Measurements from ENCODE around the gene VSTM2L.
"Not testable (repeated sequence)": the region's sequence is repeated elsewhere in the genome, so short reads cannot be mapped to it uniquely, and the experiment has no call there.

Gene VSTM2L, protein sequence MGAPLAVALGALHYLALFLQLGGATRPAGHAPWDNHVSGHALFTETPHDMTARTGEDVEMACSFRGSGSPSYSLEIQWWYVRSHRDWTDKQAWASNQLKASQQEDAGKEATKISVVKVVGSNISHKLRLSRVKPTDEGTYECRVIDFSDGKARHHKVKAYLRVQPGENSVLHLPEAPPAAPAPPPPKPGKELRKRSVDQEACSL

GRCh38 chr20:37902504-37903313 lies at the start of gene VSTM2L:
Gene VSTM2L (plus strand): TSS chr20:37903127. CDS start chr20:37903351, 224 bp downstream.
- no peak for DNase-seq (ENCODE audit: low read depth)

DNA sequence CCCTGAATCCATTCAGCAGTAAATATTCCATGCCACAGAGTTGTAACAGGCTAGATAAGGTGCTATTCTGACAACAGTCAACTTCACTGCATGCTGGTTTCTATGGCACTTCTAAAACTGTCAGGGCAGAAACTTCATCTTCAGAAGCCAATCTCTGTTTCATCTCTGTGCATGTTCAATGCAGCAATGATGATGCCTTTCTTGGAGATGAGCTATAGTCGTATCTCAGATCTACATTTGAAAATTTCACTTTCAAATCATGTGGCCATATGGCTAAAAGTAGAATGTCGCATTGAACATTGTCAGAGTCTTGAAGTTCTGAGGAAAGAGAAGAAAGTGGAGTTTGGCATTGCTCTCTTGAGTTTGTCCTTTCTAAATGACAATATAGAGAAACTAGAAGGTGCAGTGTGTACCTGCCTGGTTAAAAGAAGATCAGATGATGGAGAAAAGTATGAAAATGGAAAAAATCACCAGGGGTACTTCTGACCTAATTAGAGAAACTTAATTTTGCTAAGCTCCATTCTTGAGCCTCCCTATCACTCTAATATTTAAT lies 49.0 kb upstream of the VSTM2L start:
- no peak for DNase-seq (ENCODE audit: low read depth)

- not testable (repeated sequence) for DNase-seq (ENCODE audit: low read depth)
Observed at GRCh38 chr20:37856034-37856433, 46.9 kb upstream of the VSTM2L start.

DNA sequence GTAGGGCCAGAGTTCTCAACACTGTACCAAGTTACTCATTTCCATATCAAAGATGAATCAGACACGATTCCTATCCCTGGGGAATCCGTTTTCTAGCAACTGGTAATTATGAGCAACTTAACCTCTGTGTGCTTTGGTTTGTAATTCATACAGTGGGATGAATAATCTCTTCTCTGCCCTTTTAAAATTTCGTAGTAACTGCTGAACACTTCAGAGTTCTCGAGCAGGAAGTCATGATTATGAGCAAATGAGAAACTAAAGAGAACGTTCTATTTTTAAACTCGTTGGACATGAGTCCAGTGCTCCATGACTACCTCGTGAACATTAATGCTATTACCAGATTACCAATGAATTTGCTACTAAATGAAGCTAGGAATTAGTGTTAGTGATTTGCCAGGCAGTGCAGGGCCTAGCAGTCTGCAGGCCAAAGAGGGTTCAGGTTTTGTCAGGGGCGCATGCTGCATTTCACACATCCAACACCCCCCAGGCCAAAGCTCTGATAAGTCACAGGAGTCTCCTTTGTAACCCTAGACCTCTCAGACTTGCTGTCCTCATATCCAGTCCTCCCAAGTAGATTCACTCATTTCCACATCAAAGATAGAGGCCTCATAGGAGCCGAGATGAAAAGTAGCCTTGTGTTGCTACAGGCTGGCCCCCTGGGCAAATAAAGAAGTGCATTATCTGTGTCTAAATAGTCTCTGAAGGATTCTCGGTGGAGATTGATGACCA lies 45.8 kb upstream of the VSTM2L start:
- no peak for DNase-seq (ENCODE audit: low read depth)

DNA sequence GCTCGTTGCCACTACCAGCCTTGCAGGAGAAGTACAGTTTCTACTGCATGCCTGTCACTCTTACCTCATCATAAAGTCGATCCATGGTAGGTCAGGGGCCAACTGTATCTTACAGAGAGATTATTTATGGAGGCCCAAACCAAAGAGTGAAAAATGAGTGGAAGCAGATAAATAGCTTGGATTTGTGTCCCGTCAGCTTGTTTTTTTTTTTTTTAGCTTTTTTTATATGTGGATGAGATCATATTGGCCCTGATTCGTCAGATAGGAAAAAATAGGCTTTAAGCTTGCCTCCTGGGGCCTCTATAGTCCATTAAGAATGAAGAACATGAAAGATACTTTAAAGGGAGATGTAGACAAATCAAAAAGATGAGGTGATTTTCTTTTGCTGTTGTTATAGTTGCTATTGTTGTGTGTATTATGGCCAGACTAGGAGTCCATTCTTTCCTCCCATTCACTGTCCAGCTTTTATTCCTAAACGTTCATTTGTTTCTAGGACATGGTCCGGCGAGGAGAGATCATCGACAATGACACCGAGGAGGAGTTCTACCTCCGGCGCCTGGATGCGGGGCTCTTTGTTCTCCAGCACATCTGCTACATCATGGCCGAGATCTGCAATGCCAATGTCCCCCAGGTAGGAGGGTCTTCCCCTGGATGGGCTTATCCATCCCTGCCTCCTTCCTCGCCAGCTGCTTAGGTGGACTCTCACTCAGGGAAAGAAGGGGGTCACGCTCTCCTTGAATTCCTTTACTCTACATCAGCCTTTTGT lies 43.3 kb upstream of the VSTM2L start:
- DNase-seq (ENCODE audit: low read depth) = no peak

DNA sequence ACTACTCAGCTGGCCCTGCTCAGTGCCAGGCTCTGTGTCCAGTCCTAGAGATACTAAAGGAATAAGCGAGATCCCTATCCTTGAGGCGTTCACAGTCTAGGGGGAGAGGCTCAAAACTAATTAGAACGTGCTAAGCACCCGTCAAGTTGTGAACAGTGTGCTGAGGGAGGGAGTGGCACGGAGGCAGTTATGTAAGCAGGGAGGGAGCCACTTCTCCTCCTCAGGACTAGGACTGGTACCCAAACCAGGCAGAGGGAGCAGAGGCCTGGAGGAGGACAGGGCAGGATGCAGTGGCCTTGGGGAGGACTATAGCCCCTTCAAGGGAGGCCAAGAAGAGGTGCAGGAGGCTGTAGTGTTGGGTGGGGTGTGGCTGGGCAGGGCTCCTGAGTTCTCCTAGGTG lies 39.6 kb upstream of the VSTM2L start:
- no peak for DNase-seq (ENCODE audit: low read depth)

DNA sequence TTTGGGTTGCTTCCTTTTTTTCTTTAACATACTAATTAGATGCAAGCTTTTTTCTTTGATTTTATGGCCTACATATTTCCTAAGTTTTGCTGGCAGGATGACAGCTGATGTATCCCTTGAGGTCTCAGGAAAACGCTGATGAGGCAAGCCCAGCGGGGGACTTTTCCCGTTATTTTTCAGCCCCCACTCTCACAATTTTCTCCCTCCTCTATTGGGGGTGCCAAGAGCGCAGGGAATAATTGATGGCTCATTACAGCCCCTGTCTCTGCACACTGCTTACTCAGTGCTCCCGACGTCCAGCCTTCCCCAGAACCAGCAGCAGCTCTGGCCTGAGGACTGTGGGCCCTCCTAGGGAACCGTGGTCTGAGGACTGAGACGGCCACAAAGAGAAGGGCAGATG lies 38.6 kb upstream of the VSTM2L start:
- no peak for DNase-seq (ENCODE audit: low read depth)

- DNase-seq (ENCODE audit: low read depth) = no peak
Observed at GRCh38 chr20:37866051-37866450, 36.9 kb upstream of the VSTM2L start.

DNA sequence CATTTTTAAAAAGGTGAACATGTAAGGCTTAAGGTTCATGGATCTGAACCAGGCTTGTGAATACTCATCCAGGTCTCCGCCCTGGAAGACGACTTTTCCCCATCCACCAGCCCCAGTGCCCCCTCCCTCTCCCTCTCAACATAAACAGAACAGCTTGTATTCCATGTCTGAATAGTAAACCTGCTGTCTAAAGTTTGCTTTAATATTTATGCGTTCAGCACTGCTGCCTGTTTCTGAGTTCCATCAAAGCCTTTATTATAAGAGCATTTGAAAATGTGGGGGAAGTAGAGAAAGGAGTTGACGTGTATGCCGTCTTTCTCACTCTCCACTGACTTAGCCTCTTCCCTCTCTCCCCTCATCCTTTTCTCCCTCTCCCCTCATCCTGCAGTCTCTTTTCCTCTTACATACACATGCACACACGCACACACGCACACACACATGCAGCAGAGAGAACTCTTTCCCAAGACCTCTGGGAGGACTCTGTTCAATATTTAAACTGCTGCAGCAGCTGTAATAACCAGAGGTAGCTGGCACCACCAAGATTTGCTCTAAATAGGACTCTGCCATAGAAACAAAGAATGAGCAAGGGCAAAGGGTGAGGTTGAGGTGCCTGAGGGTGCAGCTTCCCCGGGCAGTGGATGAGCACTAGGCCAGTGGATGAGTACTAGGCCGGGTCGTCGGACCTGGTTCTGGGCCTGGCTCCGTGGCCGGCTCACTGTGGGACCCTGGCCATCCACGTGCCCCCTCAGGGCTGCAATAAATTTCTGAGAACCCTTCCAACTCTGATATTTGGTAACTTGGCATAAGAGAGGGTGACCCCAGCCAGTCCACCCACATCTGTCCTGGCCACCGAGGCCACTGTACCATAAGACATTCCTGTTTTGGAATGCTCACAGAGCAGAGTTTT lies 35.4 kb upstream of the VSTM2L start:
- no peak for DNase-seq (ENCODE audit: low read depth)

GRCh38 chr20:37868851-37869333 lies 34.0 kb upstream of the VSTM2L start:
- no peak for DNase-seq (ENCODE audit: low read depth)

DNA sequence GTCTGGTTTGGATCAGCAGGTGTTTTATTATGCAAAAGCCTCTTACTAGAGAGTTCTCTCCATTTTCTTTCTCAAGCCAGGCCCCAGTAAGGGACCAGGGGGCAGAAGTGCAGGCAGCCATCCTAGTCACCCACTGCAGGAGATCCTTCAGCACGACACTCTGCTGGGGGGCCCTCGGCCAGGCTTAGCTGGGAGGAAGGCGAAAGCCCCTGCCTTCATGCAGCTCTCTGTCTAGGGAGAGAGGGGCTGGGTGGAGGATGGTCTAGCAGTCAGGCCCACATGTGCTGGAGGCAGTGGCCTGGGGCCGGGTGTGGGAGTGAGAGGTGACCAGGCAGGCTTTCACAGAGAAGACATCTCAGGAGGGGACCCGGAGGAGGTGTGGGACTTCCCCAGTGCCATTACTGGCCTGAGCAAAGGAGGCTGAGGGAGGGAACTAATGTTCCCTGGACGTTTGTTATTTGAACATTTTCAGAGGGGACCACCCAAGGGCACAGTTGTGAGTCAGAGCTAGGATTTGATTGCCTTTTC lies 33.5 kb upstream of the VSTM2L start:
- no peak for DNase-seq (ENCODE audit: low read depth)

GRCh38 chr20:37870294-37870693 lies 32.6 kb upstream of the VSTM2L start:
- no peak for DNase-seq (ENCODE audit: low read depth)

DNA sequence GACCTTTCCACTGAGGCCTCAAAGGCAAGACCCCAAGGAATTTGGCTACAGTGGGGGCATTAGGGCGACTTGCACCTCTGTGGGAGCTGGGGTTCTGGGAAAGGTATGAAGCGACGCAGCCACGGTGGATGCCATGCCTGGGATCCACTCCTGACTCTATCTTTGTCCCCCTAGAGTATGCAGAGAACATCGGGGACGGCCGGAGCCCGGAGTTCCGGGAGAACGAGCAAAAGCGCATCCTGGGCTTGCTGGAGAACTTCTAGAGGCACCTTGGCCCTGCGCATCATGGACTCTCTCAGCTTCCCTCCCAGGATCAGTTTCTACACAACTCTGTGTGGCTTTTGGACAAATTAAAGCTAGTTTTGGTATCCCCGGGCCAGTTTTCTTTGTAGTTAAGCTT lies 31.2 kb upstream of the VSTM2L start:
- no peak for DNase-seq (ENCODE audit: low read depth)

- DNase-seq (ENCODE audit: low read depth) = no peak
Observed at GRCh38 chr20:37872161-37872560, 30.8 kb upstream of the VSTM2L start.

DNA sequence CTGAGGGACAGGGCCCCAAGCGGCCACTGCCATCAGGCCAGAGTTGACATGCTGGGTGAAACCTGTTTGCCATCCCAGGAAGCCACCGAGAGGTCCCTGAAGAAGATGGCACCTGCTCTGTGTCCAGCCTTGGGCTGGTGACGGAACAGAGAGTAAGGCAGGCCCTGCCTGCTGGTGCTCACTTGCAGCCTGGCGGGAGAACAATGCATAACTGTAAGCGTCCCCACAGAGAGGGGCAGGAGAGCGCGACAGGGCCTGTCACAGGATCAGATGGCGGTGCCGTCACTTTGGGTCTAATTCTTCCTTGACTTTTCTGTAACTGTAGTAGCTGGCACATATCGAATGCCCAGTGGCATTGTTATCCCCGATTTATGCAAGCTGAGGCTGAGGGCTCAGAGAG lies 29.0 kb upstream of the VSTM2L start:
- no peak for DNase-seq (ENCODE audit: low read depth)

GRCh38 chr20:37875460-37876175 lies 27.3 kb upstream of the VSTM2L start:
- no peak for DNase-seq (ENCODE audit: low read depth)

DNA sequence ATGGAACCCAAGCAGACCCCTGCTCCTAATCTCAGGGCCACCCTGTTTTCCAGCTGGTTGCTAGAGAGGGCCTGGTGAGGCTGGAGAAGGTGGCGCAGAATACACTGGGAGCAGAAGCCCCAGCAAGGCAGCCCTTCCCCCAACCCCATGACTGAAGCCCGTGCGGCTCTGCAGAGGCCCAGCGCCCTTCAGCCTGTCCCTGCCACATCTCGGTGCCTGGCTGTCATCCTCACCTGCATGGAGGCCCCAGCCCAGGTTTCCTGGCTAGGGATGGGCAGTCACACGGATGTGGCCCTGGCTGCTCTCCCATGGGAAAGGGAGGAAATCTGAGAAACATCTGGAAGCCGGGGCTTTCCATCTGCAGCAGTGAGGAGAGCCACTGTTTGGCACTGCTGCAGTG lies 26.1 kb upstream of the VSTM2L start:
- no peak for DNase-seq (ENCODE audit: low read depth)

GRCh38 chr20:37877832-37878772 lies 24.8 kb upstream of the VSTM2L start:
- no peak for DNase-seq (ENCODE audit: low read depth)
